Measurements from ENCODE around the gene NOC3L.

NOC3L gene

DNA sequence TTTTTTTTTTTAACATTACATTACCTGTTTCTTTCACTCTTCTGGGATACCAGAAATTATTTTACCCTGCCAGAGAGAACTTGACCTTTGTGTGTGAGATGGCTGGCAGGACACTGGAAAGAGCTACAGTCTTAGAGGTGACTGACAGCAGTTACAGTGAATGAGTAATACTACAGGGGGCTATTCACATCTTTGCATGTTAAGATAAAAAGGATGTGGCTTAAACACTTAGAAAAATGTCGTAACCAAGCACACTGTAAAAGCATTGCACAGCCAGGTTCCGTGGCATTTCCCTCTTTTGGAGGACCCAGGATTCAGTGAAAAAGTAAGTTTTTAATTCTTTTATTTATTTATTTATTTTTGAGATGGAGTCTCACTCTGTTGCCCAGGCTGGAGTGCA lies 20.8 kb upstream of the NOC3L start:
- ChIA-PET POLR2A (no interaction called here), CTCF (no interaction called here)
- DNase-seq (ENCODE audit: extremely low spot score), result no peak
- TF ChIP-seq PKNOX1 (IDR thresholded peaks at IDR 0.05) (peak; percentile 30; the same call in 1 of the 2 replicates), SUZ12 (IDR thresholded peaks at IDR 0.05) (no peak)

DNA sequence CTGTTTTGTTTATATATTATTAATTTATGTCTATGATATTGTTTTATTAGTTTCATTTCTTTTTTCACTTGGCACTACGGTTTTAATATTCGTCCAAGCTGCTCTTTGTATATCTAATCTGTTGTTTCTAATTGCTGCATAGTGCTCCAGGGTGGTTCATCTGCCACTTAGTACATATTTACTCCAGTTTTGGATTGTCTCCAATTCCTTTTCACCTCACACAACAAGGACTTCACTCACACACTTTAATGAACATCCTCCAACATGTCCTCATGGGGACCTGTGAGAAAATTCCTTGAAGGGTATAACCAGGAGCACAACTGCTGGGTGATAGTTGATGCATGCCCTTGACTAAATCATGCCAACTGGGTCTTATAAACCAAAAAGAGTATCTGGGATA lies 14.1 kb upstream of the NOC3L start:
- no peak for DNase-seq (ENCODE audit: extremely low spot score)
- ChIA-PET CTCF (interaction anchor here (0.9 kb wide), 1 partner anchor 14 kb away, joined by 5 read pairs; no protein-coding TSS in a partner anchor), POLR2A (interaction anchor here (0.8 kb wide), 1 partner anchor 26 kb away, joined by 3 read pairs; the partner anchor contains the start of gene TBC1D12)
- no peak for TF ChIP-seq L3MBTL2 (conservative IDR thresholded peaks at IDR 0.05)

- CTCF ChIA-PET, result no interaction called here
- POLR2A ChIA-PET, result no interaction called here
- DNase-seq (ENCODE audit: extremely low spot score), result no peak
- TF ChIP-seq ARNT (IDR thresholded peaks at IDR 0.05) (no peak), FOXA1 (IDR thresholded peaks at IDR 0.05) (no peak), L3MBTL2 (conservative IDR thresholded peaks at IDR 0.05) (no peak), PKNOX1 (IDR thresholded peaks at IDR 0.05) (no peak), ZNF384 (IDR thresholded peaks at IDR 0.05) (no peak), FOXM1 (IDR thresholded peaks at IDR 0.05; ENCODE audit: borderline replicate concordance) (no peak), LEF1 (IDR thresholded peaks at IDR 0.05; ENCODE audit: borderline replicate concordance) (no peak), SUZ12 (IDR thresholded peaks at IDR 0.05) (no peak), FOXK2 (IDR thresholded peaks at IDR 0.05) (no peak), NFRKB (IDR thresholded peaks at IDR 0.05) (no peak), CTBP1 (IDR thresholded peaks at IDR 0.05; ENCODE audit: borderline replicate concordance) (no peak), ELF4 (IDR thresholded peaks at IDR 0.05) (no peak), TARDBP (IDR thresholded peaks at IDR 0.05) (no peak), BHLHE40 (IDR thresholded peaks at IDR 0.05; ENCODE audit: borderline replicate concordance) (no peak), HDGF (IDR thresholded peaks at IDR 0.05; ENCODE audit: borderline replicate concordance) (no peak), SP1 (IDR thresholded peaks at IDR 0.05) (no peak)
Observed at GRCh38 chr10:94375374-94375773, 12.6 kb upstream of the NOC3L start.

GRCh38 chr10:94370501-94370900 lies 7.8 kb upstream of the NOC3L start:
- CTCF ChIA-PET, result no interaction called here
- POLR2A ChIA-PET, result no interaction called here
- no peak for DNase-seq (ENCODE audit: extremely low spot score)
- TF ChIP-seq ARNT (IDR thresholded peaks at IDR 0.05) (no peak), PKNOX1 (IDR thresholded peaks at IDR 0.05) (no peak), BHLHE40 (IDR thresholded peaks at IDR 0.05; ENCODE audit: borderline replicate concordance) (no peak), L3MBTL2 (conservative IDR thresholded peaks at IDR 0.05) (no peak), ELF4 (IDR thresholded peaks at IDR 0.05) (no peak), LEF1 (IDR thresholded peaks at IDR 0.05; ENCODE audit: borderline replicate concordance) (no peak), NFRKB (IDR thresholded peaks at IDR 0.05) (no peak), TARDBP (IDR thresholded peaks at IDR 0.05) (no peak)

GRCh38 chr10:94366382-94366781 lies 3.6 kb upstream of the NOC3L start:
- ChIA-PET CTCF (no interaction called here), POLR2A (no interaction called here)
- DNase-seq (ENCODE audit: extremely low spot score), result no peak
- TF ChIP-seq PKNOX1 (IDR thresholded peaks at IDR 0.05), result peak; percentile 87
- TF ChIP-seq CTBP1 (IDR thresholded peaks at IDR 0.05; ENCODE audit: borderline replicate concordance), result no peak

GRCh38 chr10:94364482-94364881 lies 1.7 kb upstream of the NOC3L start:
- no peak for TF ChIP-seq ZNF384 (IDR thresholded peaks at IDR 0.05)
- no peak for DNase-seq (ENCODE audit: extremely low spot score)
- ChIA-PET CTCF (no interaction called here), POLR2A (interaction anchor here (1.0 kb wide), 1 partner anchor 39 kb away, joined by 3 read pairs; no protein-coding TSS in a partner anchor)

DNA sequence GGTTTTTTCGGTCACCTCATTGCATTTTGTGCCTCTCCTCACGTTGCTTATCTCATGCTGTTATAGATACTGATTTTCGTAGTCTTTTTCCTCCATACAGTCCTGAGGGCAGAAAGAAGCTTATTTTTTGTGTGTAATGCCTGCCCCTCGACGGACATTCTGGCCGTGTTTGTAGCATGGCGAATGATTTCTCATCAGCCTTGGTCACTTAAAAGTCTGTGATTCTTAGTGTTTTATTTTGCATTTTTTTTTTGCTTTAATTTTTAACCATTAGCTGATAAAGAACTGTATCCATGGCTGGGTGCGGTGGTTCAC lies 469 bp upstream of the NOC3L start:
- DNase-seq (ENCODE audit: extremely low spot score), result no peak
- TF ChIP-seq SP1 (IDR thresholded peaks at IDR 0.05) (no peak), PKNOX1 (IDR thresholded peaks at IDR 0.05) (no peak), CTBP1 (IDR thresholded peaks at IDR 0.05; ENCODE audit: borderline replicate concordance) (no peak), ARNT (IDR thresholded peaks at IDR 0.05) (no peak), BHLHE40 (IDR thresholded peaks at IDR 0.05; ENCODE audit: borderline replicate concordance) (no peak), FOXA1 (IDR thresholded peaks at IDR 0.05) (no peak), ELF4 (IDR thresholded peaks at IDR 0.05) (no peak), TARDBP (IDR thresholded peaks at IDR 0.05) (no peak), NFRKB (IDR thresholded peaks at IDR 0.05) (no peak), FOXK2 (IDR thresholded peaks at IDR 0.05) (no peak), SUZ12 (IDR thresholded peaks at IDR 0.05) (no peak), HDGF (IDR thresholded peaks at IDR 0.05; ENCODE audit: borderline replicate concordance) (no peak), LEF1 (IDR thresholded peaks at IDR 0.05; ENCODE audit: borderline replicate concordance) (no peak), FOXM1 (IDR thresholded peaks at IDR 0.05; ENCODE audit: borderline replicate concordance) (no peak), ZNF384 (IDR thresholded peaks at IDR 0.05) (no peak), L3MBTL2 (conservative IDR thresholded peaks at IDR 0.05) (no peak; the same call in 1 of the 2 replicates)
- POLR2A ChIA-PET, result interaction anchor here (2.6 kb wide), 1 partner anchor 40 kb away, joined by 10 read pairs; no protein-coding TSS in a partner anchor
- CTCF ChIA-PET, result interaction anchor here (0.7 to 1.3 kb wide), 4 partner anchors 13 to 81 kb away, joined by 3 to 6 read pairs (median 4); partner anchors contain the start of gene TBC1D12
